ENCODE measurements around the gene SLC17A8. TPM values are rescaled to one million over a fixed set of nuclear protein-coding genes. Genes with fewer than 3 reads are reported as not detected.
"Not testable (repeated sequence)": the region's sequence is repeated elsewhere in the genome, so short reads cannot be mapped to it uniquely, and the experiment has no call there.

SLC17A8 gene
- 1.7 TPM for total RNA-seq (ENCODE audit: insufficient read depth, low replicate concordance)

GRCh38 chr12:100356644-100357223, at the start of gene SLC17A8:
SLC17A8 (plus strand) TSS chr12:100357074; CDS start chr12:100357392, 318 bp downstream.
- DNase-seq (ENCODE audit: low spot score), result no peak

GRCh38 chr12:100308138-100308537, 48.7 kb upstream of the SLC17A8 start:
- not testable (repeated sequence) for DNase-seq (ENCODE audit: low spot score)

GRCh38 chr12:100311317-100311716, 45.6 kb upstream of the SLC17A8 start:
- DNase-seq (ENCODE audit: low spot score), result no peak

- no peak for DNase-seq (ENCODE audit: low spot score)
Observed at GRCh38 chr12:100317371-100317770, 39.5 kb upstream of the SLC17A8 start.

GRCh38 chr12:100324498-100324897, 32.4 kb upstream of the SLC17A8 start:
- DNase-seq (ENCODE audit: low spot score), result no peak

- no peak for DNase-seq (ENCODE audit: low spot score)
Observed at GRCh38 chr12:100326208-100326607, 30.7 kb upstream of the SLC17A8 start.

- DNase-seq (ENCODE audit: low spot score), result no peak
Observed at GRCh38 chr12:100329800-100330199, 27.1 kb upstream of the SLC17A8 start.

- no peak for DNase-seq (ENCODE audit: low spot score)
Observed at GRCh38 chr12:100331871-100332270, 25.0 kb upstream of the SLC17A8 start.

GRCh38 chr12:100332852-100333251, 24.0 kb upstream of the SLC17A8 start:
- DNase-seq (ENCODE audit: low spot score), result no peak

- no peak for DNase-seq (ENCODE audit: low spot score)
Observed at GRCh38 chr12:100337299-100337698, 19.6 kb upstream of the SLC17A8 start.

- no peak for DNase-seq (ENCODE audit: low spot score)
Observed at GRCh38 chr12:100337727-100338126, 19.1 kb upstream of the SLC17A8 start.

- no peak for DNase-seq (ENCODE audit: low spot score)
Observed at GRCh38 chr12:100339071-100339470, 17.8 kb upstream of the SLC17A8 start.

- not testable (repeated sequence) for DNase-seq (ENCODE audit: low spot score)
Observed at GRCh38 chr12:100342897-100343296, 14.0 kb upstream of the SLC17A8 start.

GRCh38 chr12:100344351-100344750, 12.5 kb upstream of the SLC17A8 start:
- DNase-seq (ENCODE audit: low spot score), result not testable (repeated sequence)

- no peak for DNase-seq (ENCODE audit: low spot score)
Observed at GRCh38 chr12:100345020-100345767, 11.7 kb upstream of the SLC17A8 start.

- no peak for DNase-seq (ENCODE audit: low spot score)
Observed at GRCh38 chr12:100346660-100347059, 10.2 kb upstream of the SLC17A8 start.

GRCh38 chr12:100348657-100349454, 8.0 kb upstream of the SLC17A8 start:
- peak; percentile 14 for DNase-seq (ENCODE audit: low spot score)

GRCh38 chr12:100359248-100359647, 2.4 kb downstream of the SLC17A8 start:
- no peak for DNase-seq (ENCODE audit: low spot score)

GRCh38 chr12:100359822-100360221, 2.9 kb downstream of the SLC17A8 start:
- peak; percentile 26 for DNase-seq (ENCODE audit: low spot score)

GRCh38 chr12:100360450-100360849, 3.6 kb downstream of the SLC17A8 start:
- DNase-seq (ENCODE audit: low spot score), result no peak

- DNase-seq (ENCODE audit: low spot score), result no peak
Observed at GRCh38 chr12:100364324-100364723, 7.5 kb downstream of the SLC17A8 start.

GRCh38 chr12:100365411-100365810, 8.5 kb downstream of the SLC17A8 start:
- DNase-seq (ENCODE audit: low spot score), result no peak

Data from umbilical cord (tissue), 2 donors.